Esophagus squamous epithelium (tissue), 4 donors: ENCODE measurements around the gene CPNE4.

ENCODE experiments used
- POLR2A ChIP-seq, 4 donors: fragments of 450-650 bp; IDR thresholded peaks; one replicate each; pipeline ENCODE4 v1.6.1; 2017; ENCODE audit warnings: antibody characterized with exemption in 4 of 4, mild to moderate bottlenecking in 4 of 4, moderate library complexity in 3 of 4
- TF ChIP-seq, protein P1 (sequence below), 6 experiments: fragments of 450-650 bp in 4 of 6; fragments of 200-600 bp in 2 of 6; sonication (generic) in 2 of 6; IDR thresholded peaks; one replicate each; pipeline ENCODE4 v1.5.1; 2016 to 2019; ENCODE audit warnings: antibody characterized with exemption in 6 of 6, mild to moderate bottlenecking in 4 of 6, moderate library complexity in 4 of 6

DNA sequence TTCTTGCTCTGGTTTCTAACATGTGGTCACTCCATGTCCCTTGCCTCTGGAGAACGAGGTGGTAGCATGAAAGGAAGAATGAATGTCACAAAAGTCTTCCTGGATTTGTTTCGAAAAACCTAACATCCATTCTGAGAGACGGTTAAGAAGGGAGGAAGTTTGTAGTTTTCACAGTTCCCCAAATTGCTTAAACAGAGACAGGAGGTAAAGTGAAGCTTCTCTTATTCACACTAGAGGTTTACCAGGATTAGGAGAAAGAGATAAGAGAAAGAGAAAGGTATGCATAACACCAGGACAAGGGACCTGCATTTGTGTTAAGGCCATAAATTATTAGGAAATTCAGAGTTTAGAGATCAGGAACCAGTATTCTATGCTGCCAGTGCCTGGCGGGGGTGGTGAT is 228.1 kb downstream of the CPNE4 start:
- no peak for TF ChIP-seq POLR2A (IDR thresholded peaks at IDR 0.05)
- TF ChIP-seq, protein P1, sequence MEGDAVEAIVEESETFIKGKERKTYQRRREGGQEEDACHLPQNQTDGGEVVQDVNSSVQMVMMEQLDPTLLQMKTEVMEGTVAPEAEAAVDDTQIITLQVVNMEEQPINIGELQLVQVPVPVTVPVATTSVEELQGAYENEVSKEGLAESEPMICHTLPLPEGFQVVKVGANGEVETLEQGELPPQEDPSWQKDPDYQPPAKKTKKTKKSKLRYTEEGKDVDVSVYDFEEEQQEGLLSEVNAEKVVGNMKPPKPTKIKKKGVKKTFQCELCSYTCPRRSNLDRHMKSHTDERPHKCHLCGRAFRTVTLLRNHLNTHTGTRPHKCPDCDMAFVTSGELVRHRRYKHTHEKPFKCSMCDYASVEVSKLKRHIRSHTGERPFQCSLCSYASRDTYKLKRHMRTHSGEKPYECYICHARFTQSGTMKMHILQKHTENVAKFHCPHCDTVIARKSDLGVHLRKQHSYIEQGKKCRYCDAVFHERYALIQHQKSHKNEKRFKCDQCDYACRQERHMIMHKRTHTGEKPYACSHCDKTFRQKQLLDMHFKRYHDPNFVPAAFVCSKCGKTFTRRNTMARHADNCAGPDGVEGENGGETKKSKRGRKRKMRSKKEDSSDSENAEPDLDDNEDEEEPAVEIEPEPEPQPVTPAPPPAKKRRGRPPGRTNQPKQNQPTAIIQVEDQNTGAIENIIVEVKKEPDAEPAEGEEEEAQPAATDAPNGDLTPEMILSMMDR (IDR thresholded peaks at IDR 0.05): no peak
